GM21526 (cell line): ENCODE measurements around the gene SNX13.
"Not testable (repeated sequence)": the region's sequence is repeated elsewhere in the genome, so short reads cannot be mapped to it uniquely, and the experiment has no call there.

ENCODE experiments used
- ATAC-seq: cut with Tn5 transposase; IDR thresholded peaks from one replicate; pipeline ENCODE4 v1.9.1; 2021; ENCODE audit warnings: moderate library complexity; ENCODE audit not compliant: unreplicated experiment, low FRiP score

Gene SNX13

DNA sequence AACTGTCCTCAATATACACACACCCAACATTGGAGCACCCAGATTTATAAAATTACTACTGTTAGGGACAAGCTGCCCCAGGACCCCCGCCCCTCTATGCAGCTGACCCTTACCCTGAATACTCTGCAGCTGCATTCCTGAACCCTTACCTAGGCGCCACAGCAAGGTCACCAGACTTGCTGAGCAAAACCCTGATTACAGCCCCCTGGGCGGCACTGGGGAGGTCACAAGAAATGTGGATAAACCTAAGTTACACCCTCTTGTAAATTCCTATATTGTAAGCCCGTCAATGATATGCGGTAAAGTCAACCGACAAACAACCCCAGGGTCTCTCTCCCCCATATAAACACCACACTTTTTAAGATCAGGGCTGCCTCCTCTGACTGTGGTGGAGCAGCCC, 25.1 kb downstream of the SNX13 start:
- ATAC-seq, result no peak

DNA sequence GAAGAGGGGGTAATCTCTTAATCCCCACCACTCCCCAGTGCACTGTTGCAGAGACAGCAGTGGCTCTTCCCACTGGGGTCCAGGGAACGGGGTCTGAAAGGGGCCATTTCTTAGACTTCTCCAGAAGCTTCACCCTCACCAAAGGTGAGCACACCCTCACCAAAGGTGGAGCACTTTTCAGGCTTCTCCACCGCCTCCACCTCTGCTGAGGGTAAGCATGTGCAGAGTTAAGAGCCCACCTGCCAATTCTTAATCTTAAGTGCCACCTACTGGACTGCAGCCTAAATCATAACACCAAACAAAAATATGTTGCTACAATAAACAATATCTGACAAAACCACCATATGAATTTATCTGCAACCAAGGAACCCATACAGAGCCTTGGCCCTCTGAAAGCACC, 27.0 kb downstream of the SNX13 start:
- ATAC-seq, result no peak

DNA sequence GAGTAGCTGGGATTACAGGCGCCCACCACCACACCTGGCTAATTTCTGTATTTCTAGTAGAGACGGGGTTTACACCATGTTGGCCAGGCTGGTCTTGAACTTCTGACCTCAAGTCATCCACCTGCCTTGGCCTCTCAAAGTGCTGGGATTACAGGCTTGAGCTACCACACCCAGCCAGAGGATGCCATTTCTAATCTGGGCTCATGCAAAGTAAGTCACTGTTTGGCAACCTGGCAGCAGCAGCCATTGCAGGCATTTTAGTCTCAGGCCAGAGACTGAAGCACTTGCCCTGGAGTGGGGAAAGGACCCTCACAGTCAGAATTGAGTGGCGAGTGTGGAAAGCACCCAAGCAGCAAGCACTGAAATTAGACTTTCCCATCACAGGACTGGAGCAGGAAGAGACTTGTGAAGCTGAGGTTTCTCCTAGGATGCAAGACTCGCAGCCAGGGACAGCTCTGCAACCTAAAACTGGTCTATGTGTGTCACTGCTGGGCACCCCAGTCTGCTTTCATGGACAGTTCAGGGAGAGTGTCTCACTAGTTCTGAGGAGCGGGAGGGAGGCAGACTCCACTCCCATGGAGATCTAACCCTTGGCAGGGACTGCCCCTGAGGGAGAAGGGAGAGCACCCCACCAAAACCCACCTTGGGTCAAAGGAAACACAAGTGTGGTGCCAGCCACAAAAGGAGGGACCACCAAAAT, 27.6 kb downstream of the SNX13 start:
- ATAC-seq, result no peak

DNA sequence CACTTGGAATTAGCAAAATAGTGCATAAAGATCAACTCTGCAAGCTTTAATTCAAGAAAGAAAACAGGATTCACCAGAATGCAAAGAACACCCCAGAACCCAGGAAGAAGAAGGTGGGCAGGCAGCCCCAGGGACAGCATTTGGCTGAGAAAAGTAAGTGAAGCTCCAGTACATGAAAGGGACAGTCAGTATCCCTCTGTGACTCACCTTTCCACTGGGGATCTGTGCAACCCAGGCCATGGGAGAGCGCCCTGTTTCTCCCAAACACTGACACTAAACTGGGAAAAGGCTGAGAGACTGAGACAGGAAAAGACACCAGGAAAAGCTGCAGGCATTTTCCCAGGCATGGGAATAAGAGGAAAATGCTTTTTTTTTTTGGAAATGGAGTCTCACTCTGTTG, 28.2 kb downstream of the SNX13 start:
- no peak for ATAC-seq

DNA sequence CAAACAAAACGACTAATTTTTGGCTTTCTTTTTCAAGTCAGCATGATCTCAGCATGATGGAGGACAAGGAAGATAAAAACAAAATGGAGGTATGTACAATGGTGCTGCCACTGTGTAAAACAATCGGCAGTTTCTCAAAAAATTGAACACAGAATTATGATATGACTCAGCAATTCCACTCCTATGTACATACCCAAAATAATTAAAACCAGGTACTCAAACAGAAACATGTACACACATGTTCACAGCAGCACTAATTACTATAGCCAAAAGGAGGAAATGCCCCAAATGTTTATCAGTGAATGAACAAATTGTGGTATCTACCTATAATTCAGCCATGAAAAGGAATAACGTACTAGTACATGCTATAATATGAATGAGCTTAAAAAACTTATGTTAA, 29.9 kb downstream of the SNX13 start:
- ATAC-seq, result no peak

DNA sequence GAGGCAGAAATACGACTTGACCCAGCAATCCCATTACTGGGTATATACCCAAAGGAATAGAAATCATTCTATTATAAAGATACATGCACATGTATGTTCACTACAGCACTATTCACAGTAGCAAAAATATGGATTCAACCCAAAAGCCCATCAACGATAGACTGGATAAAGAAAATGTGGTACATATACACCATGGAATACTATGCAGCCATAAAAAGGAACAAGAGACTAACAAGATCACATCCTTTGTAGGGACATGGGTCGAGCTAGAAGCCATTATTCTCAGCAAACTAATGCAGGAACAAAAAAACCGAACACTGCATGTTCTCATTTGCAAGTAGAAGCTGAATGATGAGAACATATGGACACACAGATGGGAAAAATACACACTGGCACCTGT, 31.0 kb downstream of the SNX13 start:
- ATAC-seq, result not testable (repeated sequence)

DNA sequence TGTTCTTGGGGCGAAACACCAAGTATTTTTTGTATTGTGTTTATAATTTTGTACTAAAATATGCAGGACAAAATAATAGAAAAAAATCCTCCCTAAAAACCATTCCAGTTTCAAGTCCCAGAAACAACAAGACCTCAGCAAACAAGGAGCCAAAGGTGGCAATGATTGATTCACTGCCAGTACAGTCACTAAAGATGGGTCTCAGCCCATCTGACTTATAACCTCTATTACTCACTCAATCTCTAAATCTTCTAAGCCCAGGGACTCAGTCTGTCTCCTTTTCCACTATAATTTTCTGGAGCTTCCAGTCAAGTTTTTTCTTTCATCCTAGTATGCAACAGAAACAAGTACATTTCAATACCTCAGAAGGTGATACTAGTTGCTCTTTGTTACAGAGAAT, 33.3 kb downstream of the SNX13 start:
- no peak for ATAC-seq

DNA sequence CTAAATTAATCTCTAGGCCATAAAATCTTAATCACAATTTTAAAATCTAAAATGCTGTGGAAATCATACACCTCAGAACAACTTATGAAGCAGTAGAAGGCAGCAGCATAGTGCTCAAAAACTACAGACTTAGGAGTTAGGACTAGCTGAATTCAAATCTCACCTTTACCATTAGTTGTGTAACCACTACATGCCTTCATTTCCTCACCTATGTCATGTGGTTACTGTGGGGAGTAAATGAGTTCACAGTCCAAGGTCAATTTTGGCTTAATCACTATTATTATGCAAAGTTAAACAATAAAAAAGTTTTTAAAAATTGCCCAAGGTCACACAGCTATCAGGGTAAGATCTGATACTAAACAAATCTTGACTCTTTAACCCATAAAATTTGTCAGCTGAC, 37.0 kb downstream of the SNX13 start:
- no peak for ATAC-seq

DNA sequence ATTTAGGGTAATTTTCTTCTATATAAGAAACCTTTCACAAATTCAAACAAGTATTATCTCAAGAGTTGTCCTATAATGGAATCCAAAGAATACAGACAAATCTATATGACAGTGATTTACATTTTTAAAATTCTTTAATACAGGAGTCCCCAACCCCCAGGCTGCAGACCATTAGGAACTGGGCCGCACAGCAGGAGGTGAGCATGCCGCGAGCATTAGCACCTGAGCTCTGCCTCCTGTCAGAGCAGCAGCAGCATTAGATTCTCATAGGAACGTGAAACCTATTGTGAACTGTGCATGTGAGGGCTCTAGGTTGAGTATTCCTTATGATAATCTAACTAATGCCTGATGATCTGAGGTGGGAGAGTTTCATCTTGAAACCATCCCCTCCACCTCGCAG, 37.7 kb downstream of the SNX13 start:
- no peak for ATAC-seq

DNA sequence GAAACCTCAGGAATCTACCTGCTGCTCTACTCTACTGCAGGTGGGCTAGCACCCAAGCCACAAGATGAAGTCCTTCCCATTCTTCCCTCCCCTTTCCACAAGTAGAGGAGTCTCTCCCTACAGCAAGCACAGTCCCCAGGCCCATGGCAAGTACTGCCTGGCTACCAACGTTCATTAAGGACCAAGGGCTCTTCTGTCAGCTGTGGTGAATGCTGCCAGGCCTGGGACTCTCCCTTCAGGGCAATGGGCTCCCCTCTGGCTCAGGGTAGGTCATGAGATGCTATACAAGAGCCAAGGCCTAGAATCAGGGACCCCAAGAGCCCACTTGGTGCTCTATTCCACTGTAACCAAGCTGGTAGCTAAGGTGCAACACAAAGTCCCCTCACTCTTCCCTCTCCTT, 39.8 kb downstream of the SNX13 start:
- no peak for ATAC-seq

DNA sequence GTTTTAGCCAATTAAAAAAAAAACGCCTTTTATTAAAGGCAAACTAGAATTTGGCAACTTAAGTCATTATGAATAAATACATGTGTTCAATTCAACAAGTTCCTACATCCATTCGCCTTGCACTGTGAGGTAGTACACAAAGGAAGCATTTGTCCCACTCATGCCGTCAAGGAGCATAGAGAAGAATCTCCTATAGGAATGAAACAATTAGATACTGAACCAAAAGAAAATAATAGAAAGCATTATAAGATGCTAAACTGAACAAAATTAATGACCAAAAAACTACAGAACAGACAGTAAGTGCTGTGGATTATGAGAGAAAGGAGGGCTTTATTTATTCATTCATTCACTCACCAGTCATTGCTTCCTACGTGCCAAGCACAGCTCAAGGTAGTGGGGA, 42.2 kb downstream of the SNX13 start:
- ATAC-seq, result no peak

DNA sequence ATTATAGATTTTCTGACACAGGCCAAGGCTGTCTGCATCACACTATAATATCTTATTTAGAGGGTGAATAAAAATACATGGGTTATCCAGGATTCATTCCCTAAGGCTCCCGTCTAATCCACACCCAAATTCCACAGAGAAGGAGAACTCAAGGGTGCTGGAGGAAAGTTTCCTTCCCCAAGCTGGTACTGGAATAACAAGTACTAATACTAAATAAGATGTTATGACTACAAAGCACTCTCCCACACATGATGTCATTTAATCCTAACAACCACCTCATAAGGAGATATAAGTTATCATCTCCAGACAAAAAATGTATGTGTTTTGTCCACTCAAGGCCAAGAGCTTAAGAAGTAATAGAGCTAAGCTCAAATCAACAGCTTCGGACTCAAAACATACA, 53.0 kb downstream of the SNX13 start:
- no peak for ATAC-seq

DNA sequence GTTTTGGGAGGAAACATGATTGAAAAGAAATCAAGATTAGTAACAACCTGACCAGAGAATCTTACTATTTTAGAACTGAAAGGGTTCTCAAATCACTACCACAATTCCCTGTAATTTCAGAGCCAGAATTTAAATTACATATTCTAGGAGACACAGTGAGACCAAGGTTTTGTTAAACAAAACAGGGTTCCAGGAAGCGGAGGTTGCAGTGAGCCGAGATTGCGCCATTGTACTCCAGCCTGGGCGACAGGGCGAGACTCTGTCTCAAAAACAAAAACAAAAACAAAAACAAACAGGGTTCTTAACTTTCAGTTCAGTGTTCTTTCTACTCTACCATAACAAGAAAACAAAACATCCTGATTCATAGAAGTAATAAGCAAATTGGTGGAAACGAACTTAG, 57.6 kb downstream of the SNX13 start:
- no peak for ATAC-seq

DNA sequence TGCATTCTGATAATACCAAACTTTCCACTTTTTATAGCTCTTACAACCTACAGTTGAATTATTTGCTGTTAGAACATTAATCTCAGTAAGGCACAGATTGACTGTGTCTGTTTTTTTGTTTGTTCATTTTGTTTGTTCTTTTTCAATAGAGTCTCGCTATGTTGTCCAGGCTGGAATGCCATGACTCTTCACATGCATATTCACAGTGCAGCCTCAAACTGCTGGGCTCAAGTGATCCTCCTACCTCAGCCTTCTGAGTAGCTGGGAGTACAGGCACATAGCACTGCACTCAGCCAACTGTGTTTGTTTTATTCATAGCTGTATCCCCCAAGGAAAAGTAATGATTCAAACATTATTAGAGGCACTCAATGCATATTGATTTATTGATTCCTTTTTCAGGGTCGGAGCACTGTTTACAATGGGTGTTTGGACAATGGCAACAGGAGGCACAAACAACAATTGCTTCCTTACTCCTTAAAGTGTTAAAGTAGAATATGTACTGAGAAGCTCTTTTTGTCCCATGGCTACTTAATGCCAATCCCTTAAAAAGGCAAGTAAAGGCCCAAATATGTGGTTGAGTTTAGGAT, 61.1 kb downstream of the SNX13 start:
- no peak for ATAC-seq

DNA sequence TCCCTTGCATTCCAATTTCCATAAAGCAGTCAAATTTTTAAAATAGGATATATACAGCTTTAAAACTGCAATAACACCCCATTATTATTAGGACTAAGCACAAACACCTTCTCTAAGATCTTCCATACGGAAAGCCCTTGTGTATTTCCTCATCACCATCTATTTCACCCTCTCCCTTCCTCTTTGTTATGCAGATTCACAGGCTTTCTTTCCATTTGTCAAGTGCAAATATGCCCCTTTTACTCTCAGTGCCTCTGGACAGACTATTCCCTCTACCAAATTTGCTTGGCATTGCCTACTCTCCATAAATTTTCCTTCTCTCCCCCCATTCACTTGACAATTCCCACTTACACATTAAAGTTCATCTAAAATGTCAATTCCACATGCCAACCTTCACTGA, 61.7 kb downstream of the SNX13 start:
- ATAC-seq, result no peak

DNA sequence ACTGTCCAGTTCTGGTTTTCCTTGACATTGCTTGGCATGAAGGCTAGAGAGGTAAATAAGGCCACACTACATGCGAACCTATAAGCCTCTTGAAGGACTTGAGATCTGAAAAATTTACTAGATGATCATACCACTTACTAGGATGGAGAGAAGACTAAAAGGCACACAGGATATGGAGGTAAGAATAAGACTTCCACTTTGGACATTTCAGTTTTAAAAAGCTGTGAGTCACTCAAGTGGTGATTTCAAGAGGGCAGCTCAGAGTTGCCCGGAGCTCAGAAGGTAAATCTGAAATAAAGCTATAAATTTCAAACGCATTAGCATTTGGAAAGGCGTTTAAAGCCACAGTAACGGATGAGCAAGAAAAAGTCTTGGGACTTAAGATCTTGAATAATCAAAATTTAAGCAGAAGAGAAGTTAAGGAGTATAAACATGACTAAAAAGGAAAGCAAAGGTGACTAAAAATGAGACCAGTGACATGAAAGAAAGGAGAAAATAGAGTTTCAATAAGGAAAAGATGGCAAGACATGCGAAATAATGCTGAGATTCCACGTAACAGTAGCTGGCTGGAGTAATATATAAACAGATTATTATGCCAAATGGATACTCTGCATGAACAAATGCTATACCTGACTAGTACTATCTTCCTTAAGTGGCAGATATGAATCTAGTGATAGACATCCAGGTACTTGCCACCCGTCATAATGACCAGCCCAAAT, 68.3 kb downstream of the SNX13 start:
- no peak for ATAC-seq

DNA sequence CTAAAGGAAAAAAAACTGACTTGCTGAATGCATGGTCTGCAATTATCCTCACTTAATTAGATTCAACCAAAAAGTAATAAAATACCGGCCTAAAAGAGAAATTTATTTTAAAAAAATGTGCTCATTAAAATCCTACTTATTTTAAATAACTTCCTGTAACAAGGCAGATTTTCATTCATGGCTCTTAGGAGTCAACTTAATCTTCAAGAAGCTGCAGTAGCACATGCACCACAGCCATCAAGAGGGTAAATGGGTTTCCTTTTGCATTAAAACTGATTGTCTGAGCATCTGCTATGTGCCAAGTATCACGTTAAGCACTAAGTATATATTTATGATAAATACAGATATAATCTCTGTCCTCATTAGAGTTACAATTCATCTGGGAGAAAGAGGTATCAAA, 69.9 kb downstream of the SNX13 start:
- ATAC-seq, result no peak

DNA sequence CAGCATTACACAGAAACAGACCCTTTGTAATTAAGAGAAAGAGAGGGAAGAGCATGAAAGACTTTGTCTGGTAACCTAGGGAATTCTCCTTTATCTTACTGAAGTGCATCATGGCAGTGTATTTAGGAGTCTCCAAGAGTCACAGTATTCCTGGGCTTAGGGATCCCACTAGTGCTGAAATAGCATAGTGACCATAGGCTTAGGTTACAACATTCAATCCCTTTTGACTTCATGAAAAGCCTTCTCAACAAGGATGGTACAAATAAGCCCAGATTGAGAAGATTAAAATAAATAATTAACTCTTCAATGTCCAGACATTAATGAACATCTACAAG, 76.5 kb downstream of the SNX13 start:
- ATAC-seq, result no peak

DNA sequence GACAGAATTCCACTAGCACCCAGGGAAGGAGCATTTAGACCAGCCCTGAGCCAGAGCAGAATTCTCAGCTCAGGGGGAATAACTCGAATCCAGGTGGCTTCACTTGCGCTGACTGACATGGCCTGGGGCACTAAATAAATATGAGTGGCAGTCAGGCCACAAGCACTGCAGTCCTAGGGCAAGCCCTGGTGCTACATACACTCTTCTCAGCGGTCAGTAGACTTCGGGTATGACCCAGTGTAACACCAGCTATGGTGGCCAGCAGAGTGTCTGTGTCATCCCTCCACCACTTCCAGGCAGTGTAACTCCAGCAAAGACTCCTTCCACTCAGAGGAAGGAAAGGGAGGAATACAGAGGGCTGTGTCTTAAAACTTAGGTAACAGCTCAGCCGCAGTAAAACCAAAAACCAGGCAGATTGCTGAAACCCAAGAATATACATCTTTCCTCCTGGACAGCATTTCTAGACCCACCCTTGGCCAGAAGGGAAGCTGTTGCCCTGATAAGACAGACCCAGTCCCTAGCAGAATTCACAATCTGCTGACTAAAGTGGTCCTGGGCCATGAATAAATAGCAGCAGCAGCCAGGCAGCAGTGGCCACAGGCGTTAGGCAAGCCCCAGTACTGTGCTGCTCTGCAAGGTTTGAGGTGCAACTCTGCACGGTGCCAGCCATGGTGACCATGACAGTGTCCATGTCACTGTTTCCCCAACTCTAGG, 77.0 kb downstream of the SNX13 start:
- ATAC-seq, result no peak

DNA sequence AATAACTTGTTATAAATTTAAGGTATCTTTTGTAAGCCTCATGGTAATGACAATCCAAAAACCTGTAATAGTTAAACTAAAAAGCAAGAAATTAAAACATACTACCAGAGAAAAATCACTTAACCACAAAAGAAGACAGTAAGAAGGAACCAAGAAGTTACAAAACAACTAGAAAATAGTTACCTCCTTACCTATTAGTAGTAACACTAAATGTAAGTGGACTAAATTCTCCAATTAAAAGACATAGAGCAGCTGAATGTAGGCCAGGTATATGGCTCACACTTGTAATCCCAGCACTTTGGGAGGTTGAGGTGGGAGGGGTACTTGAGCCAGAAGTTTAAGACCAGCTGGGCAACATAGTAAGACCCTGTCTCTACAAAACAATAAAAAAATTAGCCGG, 84.0 kb downstream of the SNX13 start:
- no peak for ATAC-seq

DNA sequence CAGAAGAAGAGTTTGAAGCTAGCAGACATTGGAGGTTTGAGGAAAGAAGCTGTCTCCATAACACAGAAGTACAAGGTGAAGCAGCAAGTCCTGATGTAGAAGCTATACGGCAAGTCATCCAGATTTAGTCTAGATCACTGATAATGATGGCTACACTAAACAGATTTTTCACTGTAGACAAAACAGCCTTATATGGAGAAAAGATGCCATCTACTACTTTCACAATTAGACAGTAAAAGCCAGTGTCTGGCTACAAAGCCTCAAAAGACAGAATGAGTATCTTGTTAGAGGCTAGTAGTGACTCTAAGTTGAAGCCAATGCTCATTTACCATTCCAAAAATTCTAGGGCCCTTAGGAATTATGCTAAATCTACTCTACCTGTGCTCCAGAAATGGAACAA, 85.1 kb downstream of the SNX13 start:
- ATAC-seq, result peak; percentile 53
